Choroid plexus epithelial cell (primary cell): ENCODE results near the gene SYTL5.
A peak's percentile ranks its signal among the peaks of the same experiment; 100 is the strongest.

Experiments
- DNase-seq: peaks from one replicate; pipeline ENCODE4 v3.0.0-alpha.2; 2010; ENCODE audit warnings: low read depth
- H3K4me3 ChIP-seq: 2 replicates; pipeline ENCODE4 v1.5.1; 2011; ENCODE audit warnings: low read depth, mild to moderate bottlenecking, control low read depth, low read length, moderate library complexity
- TF ChIP-seq, protein P1 (sequence below): conservative IDR thresholded peaks from 2 replicates; pipeline ENCODE4 v1.5.1; 2011; ENCODE audit warnings: low read depth, mild to moderate bottlenecking, control low read depth, inconsistent platforms, low read length, moderate library complexity

SYTL5 gene

DNA sequence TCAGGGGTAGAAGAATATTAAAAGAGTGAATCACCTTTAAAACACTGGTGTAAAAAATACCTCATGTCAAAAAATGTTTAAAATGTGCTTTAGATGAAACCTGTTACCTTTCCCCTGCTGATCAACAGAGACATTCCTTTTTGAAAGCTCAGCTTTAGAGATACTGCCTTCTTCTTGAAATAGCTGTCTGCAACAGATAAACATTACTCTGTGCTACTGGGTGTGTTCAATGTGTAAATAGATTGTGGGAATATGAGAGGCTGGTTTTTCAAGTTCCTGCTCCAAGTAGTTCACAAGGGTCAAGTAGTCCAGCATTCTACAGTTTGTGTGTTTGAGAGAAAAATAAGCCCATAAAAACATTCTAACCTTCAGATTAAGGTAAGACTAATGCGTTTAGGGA is at the start of gene SYTL5:
Gene SYTL5, plus strand, starts transcription at position 263 of the 400 bp plus-strand sequence. CDS start 27,337 bp downstream, outside the sequence.
- TF ChIP-seq, protein P1, sequence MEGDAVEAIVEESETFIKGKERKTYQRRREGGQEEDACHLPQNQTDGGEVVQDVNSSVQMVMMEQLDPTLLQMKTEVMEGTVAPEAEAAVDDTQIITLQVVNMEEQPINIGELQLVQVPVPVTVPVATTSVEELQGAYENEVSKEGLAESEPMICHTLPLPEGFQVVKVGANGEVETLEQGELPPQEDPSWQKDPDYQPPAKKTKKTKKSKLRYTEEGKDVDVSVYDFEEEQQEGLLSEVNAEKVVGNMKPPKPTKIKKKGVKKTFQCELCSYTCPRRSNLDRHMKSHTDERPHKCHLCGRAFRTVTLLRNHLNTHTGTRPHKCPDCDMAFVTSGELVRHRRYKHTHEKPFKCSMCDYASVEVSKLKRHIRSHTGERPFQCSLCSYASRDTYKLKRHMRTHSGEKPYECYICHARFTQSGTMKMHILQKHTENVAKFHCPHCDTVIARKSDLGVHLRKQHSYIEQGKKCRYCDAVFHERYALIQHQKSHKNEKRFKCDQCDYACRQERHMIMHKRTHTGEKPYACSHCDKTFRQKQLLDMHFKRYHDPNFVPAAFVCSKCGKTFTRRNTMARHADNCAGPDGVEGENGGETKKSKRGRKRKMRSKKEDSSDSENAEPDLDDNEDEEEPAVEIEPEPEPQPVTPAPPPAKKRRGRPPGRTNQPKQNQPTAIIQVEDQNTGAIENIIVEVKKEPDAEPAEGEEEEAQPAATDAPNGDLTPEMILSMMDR = no peak
- DNase-seq = peak; percentile 29
- H3K4me3 ChIP-seq = no peak within 1 kb of the TSS

DNA sequence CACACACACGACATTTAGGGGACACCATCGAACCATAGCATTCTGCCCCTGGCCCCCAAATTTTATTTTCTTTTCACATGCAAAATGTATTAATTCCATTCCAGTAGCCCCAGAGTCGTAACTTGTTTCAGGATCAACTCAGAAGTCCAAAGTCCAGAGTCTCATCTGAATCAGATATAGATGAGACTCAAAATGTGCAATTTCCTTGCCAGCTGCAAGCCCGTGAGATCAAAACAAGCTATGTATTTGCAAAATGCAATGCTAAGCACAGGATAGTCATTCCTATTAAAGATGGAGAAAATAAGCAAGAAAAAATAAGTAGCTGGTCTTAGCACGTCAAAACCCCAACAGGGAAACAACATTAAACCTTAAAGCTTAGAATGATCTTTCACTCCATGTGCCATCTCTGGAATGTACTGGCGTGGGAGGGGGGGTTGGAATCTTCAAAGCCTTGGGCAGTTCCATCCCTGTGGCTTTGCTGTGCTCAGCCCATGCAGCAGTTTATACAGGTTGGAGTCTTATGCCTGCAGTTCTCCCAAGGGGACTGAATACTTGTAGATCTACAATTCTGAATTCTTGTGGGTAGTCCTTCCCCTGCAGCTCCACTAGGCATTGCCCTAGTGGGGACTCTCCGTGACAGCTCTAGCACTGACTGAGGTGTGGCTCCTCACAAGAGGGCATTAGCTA is 47.7 kb upstream of the SYTL5 start:
- peak; percentile 59 for DNase-seq
- TF ChIP-seq, protein P1 = no peak
- no peak overlapping the region for H3K4me3 ChIP-seq

DNA sequence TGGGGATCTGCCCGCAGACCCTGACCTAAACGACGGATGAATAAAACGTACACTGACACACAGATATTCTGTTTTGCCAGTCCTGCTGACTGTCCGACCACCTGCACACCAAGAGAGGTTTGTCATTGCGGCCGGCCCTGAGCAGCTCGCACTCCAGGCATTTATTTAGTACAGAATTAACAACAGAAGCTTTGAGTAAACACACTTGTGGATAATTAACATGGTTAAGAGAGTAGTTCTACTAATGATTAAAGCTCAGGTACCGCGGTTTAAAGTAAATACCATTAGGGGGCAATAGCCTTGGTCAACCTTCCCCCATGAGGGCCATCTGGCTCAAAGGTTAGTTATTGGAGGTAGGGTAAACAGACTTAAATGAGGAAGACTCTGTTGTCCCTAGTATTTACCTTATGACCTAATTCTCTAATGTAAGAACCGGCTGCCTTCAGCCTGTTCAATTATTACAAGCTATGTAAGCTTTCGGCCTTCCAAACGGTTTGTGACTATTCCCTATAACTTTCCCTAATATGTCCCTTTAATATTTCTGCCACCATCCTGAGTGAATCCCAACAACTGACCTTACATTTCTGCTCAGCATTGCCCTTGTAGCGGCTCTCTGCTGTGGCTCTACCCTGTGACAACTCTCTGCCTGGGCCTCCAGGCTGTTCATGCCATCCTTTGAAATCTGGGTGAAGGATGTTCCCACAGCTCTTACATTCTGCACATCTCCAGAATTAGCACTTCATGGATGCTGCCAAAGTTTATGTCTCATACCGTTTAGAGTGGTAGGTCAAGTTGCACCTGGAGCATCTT is 46.9 kb upstream of the SYTL5 start:
- TF ChIP-seq, protein P1 = no peak
- no peak for DNase-seq
- H3K4me3 ChIP-seq = no peak overlapping the region

DNA sequence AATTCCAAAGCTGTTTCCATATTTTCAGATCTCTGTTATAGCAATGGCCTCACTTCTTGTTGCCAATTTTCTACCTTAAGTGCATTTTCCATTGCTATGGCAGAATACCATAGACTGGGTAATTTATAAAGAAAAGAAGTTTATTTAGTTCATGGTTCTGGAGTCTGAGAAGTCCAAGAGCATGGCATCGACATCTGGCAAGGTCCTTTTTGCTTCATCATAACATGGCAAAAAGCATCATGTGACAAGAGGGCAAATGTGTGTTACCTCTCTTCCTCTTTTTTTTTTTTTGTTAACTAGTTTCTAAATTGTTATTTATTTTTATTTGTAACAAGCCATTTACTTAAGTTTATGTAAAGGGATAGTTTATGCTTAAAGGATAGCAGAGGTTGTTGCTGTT is 45.2 kb upstream of the SYTL5 start:
- DNase-seq = no peak
- TF ChIP-seq, protein P1 = no peak
- no peak overlapping the region for H3K4me3 ChIP-seq

DNA sequence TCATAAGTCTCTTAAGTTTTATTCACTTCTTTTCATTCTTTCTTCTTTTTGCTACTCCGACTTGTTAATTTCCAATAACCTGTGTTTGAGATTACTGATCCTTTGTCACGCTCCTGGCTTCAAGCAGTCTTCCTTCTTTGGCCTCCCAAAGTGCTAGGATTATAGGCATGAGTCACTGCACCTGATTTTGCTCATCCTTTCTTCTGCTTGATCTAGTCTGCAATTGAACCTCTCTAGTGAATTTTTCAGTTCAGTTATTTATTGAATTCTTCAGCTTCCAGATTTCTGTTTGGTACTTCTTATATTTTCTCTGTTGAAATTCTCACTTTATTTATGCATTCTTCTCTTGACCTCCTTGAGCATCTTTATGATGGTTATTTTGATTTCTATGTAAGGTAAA is 38.6 kb upstream of the SYTL5 start:
- H3K4me3 ChIP-seq = no peak overlapping the region
- TF ChIP-seq, protein P1 = no peak
- no peak for DNase-seq

DNA sequence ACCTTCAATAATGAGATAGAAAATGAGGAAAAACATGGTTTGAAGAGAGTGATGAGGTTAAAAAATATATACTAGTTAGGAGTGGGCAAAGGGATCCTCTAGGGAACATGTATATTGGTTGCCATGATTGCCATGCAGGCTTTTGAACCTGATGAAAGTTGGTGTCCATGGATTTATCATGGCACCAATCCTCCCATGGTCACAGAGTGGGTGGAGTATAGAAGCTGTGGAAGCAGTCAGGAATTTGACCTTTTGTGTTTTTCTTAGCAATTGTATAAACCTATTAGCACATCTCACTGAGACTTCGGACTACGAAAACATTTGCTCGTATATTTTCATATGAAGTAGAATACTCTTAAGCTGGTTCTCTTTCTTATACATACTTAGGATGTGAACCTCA is 30.9 kb upstream of the SYTL5 start:
- peak; percentile 57 for DNase-seq
- no peak overlapping the region for H3K4me3 ChIP-seq
- TF ChIP-seq, protein P1 = no peak
